HepG2 (cell line): ENCODE measurements around the gene SLC25A5. TPM values are rescaled to one million over a fixed set of nuclear protein-coding genes. Genes with fewer than 3 reads are reported as not detected.

ENCODE experiments used
- BCL6 ChIP-seq: IDR thresholded peaks from 2 replicates; pipeline ENCODE4 v1.6.1; 2016; ENCODE audit warnings: missing genetic modification reagents, missing compliant biosample characterization
- BHLHE40 ChIP-seq: IDR thresholded peaks from 2 replicates; pipeline ENCODE4 v1.6.1; 2011; ENCODE audit warnings: low read length, improper control_type of control experiment
- DMAP1 ChIP-seq: IDR thresholded peaks from 2 replicates; pipeline ENCODE4 v1.6.1; 2016
- ETV5 ChIP-seq: IDR thresholded peaks from 2 replicates; pipeline ENCODE4 v1.6.1; 2018; ENCODE audit warnings: missing biosample characterization, missing genetic modification reagents, inconsistent platforms, borderline replicate concordance
- HOXA3 ChIP-seq: sonication (generic); formaldehyde crosslinking; IDR thresholded peaks from 2 replicates; pipeline ENCODE4 v1.5.0; 2020; ENCODE audit warnings: missing genetic modification reagents
- KLF12 ChIP-seq: sonication (generic); formaldehyde crosslinking; IDR thresholded peaks from 2 replicates; pipeline ENCODE4 v1.4.0; 2020; ENCODE audit warnings: missing genetic modification reagents, borderline replicate concordance
- MYC ChIP-seq: sonication (generic); formaldehyde crosslinking; IDR thresholded peaks from 2 replicates; pipeline ENCODE4 v1.9.0; 2021; ENCODE audit warnings: missing genetic modification reagents, borderline replicate concordance
- NCOA2 ChIP-seq: sonication (generic); formaldehyde crosslinking; IDR thresholded peaks from 2 replicates; pipeline ENCODE4 v1.8.0; 2022; ENCODE audit warnings: inconsistent platforms
- NR2C2 ChIP-seq: sonication (generic); formaldehyde crosslinking; IDR thresholded peaks from 2 replicates; pipeline ENCODE4 v1.4.0; 2020; ENCODE audit warnings: missing genetic modification reagents, mild to moderate bottlenecking, moderate library complexity, borderline replicate concordance
- NR2F1 ChIP-seq, 2 experiments: fragments of 450-650 bp in 1 of 2; formaldehyde crosslinking in 1 of 2; IDR thresholded peaks; 2 replicates each; pipeline versions ENCODE4 v1.5.0 to v1.6.1; 2016 to 2020; ENCODE audit warnings: mild to moderate bottlenecking in 1 of 2, missing compliant biosample characterization in 1 of 2, missing genetic modification reagents in 1 of 2, moderate library complexity in 1 of 2
- REL ChIP-seq: sonication (generic); formaldehyde crosslinking; conservative IDR thresholded peaks from 2 replicates; pipeline ENCODE4 v1.8.0; 2022; ENCODE audit warnings: mild to moderate bottlenecking, missing genetic modification reagents, moderate library complexity
- SALL1 ChIP-seq: sonication (generic); formaldehyde crosslinking; IDR thresholded peaks from 2 replicates; pipeline ENCODE4 v1.8.0; 2022; ENCODE audit warnings: mild to moderate bottlenecking, missing genetic modification reagents
- SMAD3 ChIP-seq: sonication (generic); formaldehyde crosslinking; IDR thresholded peaks from 2 replicates; pipeline ENCODE4 v1.4.0; 2020; ENCODE audit warnings: missing genetic modification reagents
- SOX6 ChIP-seq, 2 experiments: fragments of 450-650 bp in 1 of 2; sonication (generic) in 1 of 2; formaldehyde crosslinking in 1 of 2; IDR thresholded peaks; 2 replicates each; pipeline versions ENCODE4 v1.4.0 to v1.6.1; 2017 to 2020; ENCODE audit warnings: antibody characterized with exemption in 1 of 2, mild to moderate bottlenecking in 1 of 2, missing genetic modification reagents in 1 of 2
- ZBTB25 ChIP-seq: IDR thresholded peaks from 2 replicates; pipeline ENCODE4 v1.6.1; 2018; ENCODE audit warnings: missing genetic modification reagents
- ZNF143 ChIP-seq: sonication (generic); formaldehyde crosslinking; IDR thresholded peaks from 2 replicates; pipeline ENCODE4 v1.4.0; 2020; ENCODE audit warnings: missing genetic modification reagents
- ZNF543 ChIP-seq: sonication (generic); formaldehyde crosslinking; IDR thresholded peaks from 2 replicates; pipeline ENCODE4 v1.4.0; 2020; ENCODE audit warnings: mild to moderate bottlenecking, missing genetic modification reagents
- ZNF879 ChIP-seq: sonication (generic); formaldehyde crosslinking; IDR thresholded peaks from 2 replicates; pipeline ENCODE4 v1.8.1; 2023; ENCODE audit warnings: missing genetic modification reagents
- polyA plus RNA-seq, 8 experiments: library from polyadenylated mRNA; depleted of rRNA in 3 of 8; stranded (reverse) in 7 of 8; unstranded in 1 of 8; fragments of >200 nt; fragmentation: Illumina TruSeq in 4 of 8; extraction: Trizol in 4 of 8; gene quantifications; 2 replicates each; pipeline versions ENCODE4 v1.2.1 to v1.2.3, GENCODE V29; 2011 to 2016; ENCODE audit warnings: low read depth in 4 of 8, missing spikeins in 1 of 8, mixed read lengths in 1 of 8; ENCODE audit not compliant: insufficient read depth in 1 of 8
- total RNA-seq, 5 experiments: library from RNA; depleted of rRNA; stranded (reverse); fragments of >200 nt; fragmentation: Illumina TruSeq; extraction: Trizol; gene quantifications; 2 replicates each; pipeline ENCODE4 v1.2.3, GENCODE V29; 2016; ENCODE audit warnings: low read depth in 1 of 5
- TF ChIP-seq, protein P1 (sequence below), 2 experiments: sonication (generic) in 1 of 2; formaldehyde crosslinking in 1 of 2; IDR thresholded peaks; 2 replicates each; pipeline versions ENCODE4 v1.5.1 to v1.6.1; 2011 to 2020; ENCODE audit warnings: borderline replicate concordance in 1 of 2, low read depth in 1 of 2, low read length in 1 of 2, mild to moderate bottlenecking in 1 of 2, missing genetic modification reagents in 1 of 2, moderate library complexity in 1 of 2
- TF ChIP-seq, protein P2 (sequence below): sonication (generic); formaldehyde crosslinking; IDR thresholded peaks from 2 replicates; pipeline ENCODE4 v1.4.0; 2020; ENCODE audit warnings: missing genetic modification reagents
- TF ChIP-seq, protein P3 (sequence below): sonication (generic); formaldehyde crosslinking; IDR thresholded peaks from 2 replicates; pipeline ENCODE4 v1.4.0; 2020; ENCODE audit warnings: missing genetic modification reagents
- TF ChIP-seq, protein P4 (sequence below): sonication (generic); formaldehyde crosslinking; IDR thresholded peaks from 2 replicates; pipeline ENCODE4 v1.4.0; 2020; ENCODE audit warnings: mild to moderate bottlenecking, missing genetic modification reagents
- TF ChIP-seq, protein P5 (sequence below): sonication (generic); formaldehyde crosslinking; IDR thresholded peaks from 2 replicates; pipeline ENCODE4 v1.5.0; 2020; ENCODE audit warnings: mild to moderate bottlenecking, missing genetic modification reagents

The SLC25A5 gene
- total and polyA plus RNA-seq, 2 of the 13 experiments (the other 11 are each of a cell fraction or from before 2014, with no cell fraction given): 300 to 402 TPM

DNA sequence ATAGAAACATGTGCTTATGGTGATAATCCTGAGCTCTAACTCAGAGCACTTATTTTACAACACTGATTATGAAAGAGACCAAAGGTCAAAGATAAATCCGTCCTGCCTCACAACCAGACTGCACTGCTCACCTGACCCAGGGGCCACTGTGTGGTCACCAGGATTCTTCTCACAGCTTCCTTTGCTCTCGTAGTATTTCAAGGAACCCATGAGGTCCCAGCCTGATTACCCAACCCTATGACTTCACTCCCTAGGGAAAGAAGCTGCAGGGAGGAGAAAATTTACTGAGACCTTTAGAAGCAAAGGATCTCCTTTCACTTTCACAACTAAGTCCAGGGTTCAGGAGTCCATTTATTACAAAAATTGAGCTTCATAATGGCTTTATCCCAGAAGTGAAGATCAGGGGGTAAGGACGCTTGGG is 9.6 kb downstream of the SLC25A5 start (continued):
- TF ChIP-seq, protein P1, sequence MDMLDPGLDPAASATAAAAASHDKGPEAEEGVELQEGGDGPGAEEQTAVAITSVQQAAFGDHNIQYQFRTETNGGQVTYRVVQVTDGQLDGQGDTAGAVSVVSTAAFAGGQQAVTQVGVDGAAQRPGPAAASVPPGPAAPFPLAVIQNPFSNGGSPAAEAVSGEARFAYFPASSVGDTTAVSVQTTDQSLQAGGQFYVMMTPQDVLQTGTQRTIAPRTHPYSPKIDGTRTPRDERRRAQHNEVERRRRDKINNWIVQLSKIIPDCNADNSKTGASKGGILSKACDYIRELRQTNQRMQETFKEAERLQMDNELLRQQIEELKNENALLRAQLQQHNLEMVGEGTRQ (IDR thresholded peaks at IDR 0.05; ENCODE audit: low read depth, low read length): no peak
- TF ChIP-seq, protein P1 (CRISPR knock-in tag; IDR thresholded peaks at IDR 0.05; ENCODE audit: borderline replicate concordance): peak; percentile 36; the same call in 1 of the 2 replicates
- TF ChIP-seq, protein P2, sequence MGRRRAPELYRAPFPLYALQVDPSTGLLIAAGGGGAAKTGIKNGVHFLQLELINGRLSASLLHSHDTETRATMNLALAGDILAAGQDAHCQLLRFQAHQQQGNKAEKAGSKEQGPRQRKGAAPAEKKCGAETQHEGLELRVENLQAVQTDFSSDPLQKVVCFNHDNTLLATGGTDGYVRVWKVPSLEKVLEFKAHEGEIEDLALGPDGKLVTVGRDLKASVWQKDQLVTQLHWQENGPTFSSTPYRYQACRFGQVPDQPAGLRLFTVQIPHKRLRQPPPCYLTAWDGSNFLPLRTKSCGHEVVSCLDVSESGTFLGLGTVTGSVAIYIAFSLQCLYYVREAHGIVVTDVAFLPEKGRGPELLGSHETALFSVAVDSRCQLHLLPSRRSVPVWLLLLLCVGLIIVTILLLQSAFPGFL (CRISPR knock-in tag): no peak
- TF ChIP-seq, protein P3, sequence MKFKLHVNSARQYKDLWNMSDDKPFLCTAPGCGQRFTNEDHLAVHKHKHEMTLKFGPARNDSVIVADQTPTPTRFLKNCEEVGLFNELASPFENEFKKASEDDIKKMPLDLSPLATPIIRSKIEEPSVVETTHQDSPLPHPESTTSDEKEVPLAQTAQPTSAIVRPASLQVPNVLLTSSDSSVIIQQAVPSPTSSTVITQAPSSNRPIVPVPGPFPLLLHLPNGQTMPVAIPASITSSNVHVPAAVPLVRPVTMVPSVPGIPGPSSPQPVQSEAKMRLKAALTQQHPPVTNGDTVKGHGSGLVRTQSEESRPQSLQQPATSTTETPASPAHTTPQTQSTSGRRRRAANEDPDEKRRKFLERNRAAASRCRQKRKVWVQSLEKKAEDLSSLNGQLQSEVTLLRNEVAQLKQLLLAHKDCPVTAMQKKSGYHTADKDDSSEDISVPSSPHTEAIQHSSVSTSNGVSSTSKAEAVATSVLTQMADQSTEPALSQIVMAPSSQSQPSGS: peak; percentile 43; the same call in 1 of the 2 replicates
- TF ChIP-seq NR2F1 (CRISPR knock-in tag; IDR thresholded peaks at IDR 0.05) (peak; percentile 55 to 61; a peak in 2 of 4 replicates), ZNF543 (no peak), ZNF879 (CRISPR knock-in tag) (no peak), HOXA3 (CRISPR knock-in tag) (peak; percentile 33; the same call in 1 of the 2 replicates), KLF12 (CRISPR knock-in tag) (no peak), BCL6 (CRISPR knock-in tag) (peak; percentile 93), NCOA2 (peak; percentile 44; the same call in 1 of the 2 replicates), ETV5 (CRISPR knock-in tag) (peak; percentile 15; the same call in 1 of the 2 replicates), SOX6 (IDR thresholded peaks at IDR 0.05) (no peak), SOX6 (CRISPR knock-in tag; IDR thresholded peaks at IDR 0.05) (peak; percentile 33; the same call in 1 of the 2 replicates), MYC (CRISPR knock-in tag) (peak; percentile 29; the same call in 1 of the 2 replicates), ZBTB25 (CRISPR knock-in tag) (no peak), NR2C2 (CRISPR knock-in tag) (peak; percentile 44; the same call in 1 of the 2 replicates), BHLHE40 (peak; percentile 83), SMAD3 (CRISPR knock-in tag) (peak; percentile 26; the same call in 1 of the 2 replicates), REL (CRISPR knock-in tag) (no peak), ZNF143 (CRISPR knock-in tag) (0 out of 2 replicates have a peak, but pooled peaks have one; percentile 36), SALL1 (CRISPR knock-in tag) (peak; percentile 70), DMAP1 (CRISPR knock-in tag) (peak; percentile 48; the same call in 1 of the 2 replicates)
- TF ChIP-seq, protein P4, sequence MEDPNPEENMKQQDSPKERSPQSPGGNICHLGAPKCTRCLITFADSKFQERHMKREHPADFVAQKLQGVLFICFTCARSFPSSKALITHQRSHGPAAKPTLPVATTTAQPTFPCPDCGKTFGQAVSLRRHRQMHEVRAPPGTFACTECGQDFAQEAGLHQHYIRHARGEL (CRISPR knock-in tag): no peak
- TF ChIP-seq, protein P5, sequence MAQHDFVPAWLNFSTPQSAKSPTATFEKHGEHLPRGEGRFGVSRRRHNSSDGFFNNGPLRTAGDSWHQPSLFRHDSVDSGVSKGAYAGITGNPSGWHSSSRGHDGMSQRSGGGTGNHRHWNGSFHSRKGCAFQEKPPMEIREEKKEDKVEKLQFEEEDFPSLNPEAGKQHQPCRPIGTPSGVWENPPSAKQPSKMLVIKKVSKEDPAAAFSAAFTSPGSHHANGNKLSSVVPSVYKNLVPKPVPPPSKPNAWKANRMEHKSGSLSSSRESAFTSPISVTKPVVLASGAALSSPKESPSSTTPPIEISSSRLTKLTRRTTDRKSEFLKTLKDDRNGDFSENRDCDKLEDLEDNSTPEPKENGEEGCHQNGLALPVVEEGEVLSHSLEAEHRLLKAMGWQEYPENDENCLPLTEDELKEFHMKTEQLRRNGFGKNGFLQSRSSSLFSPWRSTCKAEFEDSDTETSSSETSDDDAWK (CRISPR knock-in tag): no peak
